Endothelial cell (in vitro differentiated cells): ENCODE results near the gene IQCE. TPM values are rescaled to one million over a fixed set of nuclear protein-coding genes. Genes with fewer than 3 reads are reported as not detected.
"Not testable (repeated sequence)": the region's sequence is repeated elsewhere in the genome, so short reads cannot be mapped to it uniquely, and the experiment has no call there.

Experiments used
- DNase-seq: peaks from one replicate; pipeline ENCODE4 v3.0.0; 2021; ENCODE audit warnings: low spot score
- H3K27ac Mint-ChIP-seq: one replicate; pipeline ENCODE4 v1.8.0; 2021; ENCODE audit warnings: mixed read lengths, inconsistent platforms; ENCODE audit not compliant: unreplicated experiment
- H3K27me3 Mint-ChIP-seq: one replicate; pipeline ENCODE4 v1.8.0; 2021; ENCODE audit warnings: mild to moderate bottlenecking, moderate library complexity, mixed read lengths, inconsistent platforms; ENCODE audit not compliant: unreplicated experiment
- H3K36me3 Mint-ChIP-seq: one replicate; pipeline ENCODE4 v1.8.0; 2021; ENCODE audit warnings: mild to moderate bottlenecking, low read depth, mixed read lengths, inconsistent platforms; ENCODE audit not compliant: unreplicated experiment
- H3K4me1 Mint-ChIP-seq: one replicate; pipeline ENCODE4 v1.8.0; 2021; ENCODE audit warnings: mild to moderate bottlenecking, mixed read lengths, inconsistent platforms; ENCODE audit not compliant: unreplicated experiment
- H3K4me3 Mint-ChIP-seq: one replicate; pipeline ENCODE4 v1.8.0; 2021; ENCODE audit warnings: mild to moderate bottlenecking, mixed read lengths, inconsistent platforms; ENCODE audit not compliant: unreplicated experiment
- H3K9me3 Mint-ChIP-seq: one replicate; pipeline ENCODE4 v1.8.0; 2021; ENCODE audit warnings: mixed read lengths, inconsistent platforms; ENCODE audit not compliant: unreplicated experiment
- CTCF ChIP-seq: fragments of 200-600 bp; sonication (generic); IDR thresholded peaks from one replicate; pipeline ENCODE4 v1.5.0; 2021; ENCODE audit warnings: antibody characterized with exemption; ENCODE audit not compliant: unreplicated experiment
- total RNA-seq: library from RNA; stranded (reverse); fragmentation: NEBNext Ultra II Directional; extraction: Animal tissue kit (Norgen Biotek cat#: 25700); gene quantifications from one replicate; pipeline ENCODE4 v1.2.1, GENCODE V29; 2021; ENCODE audit not compliant: unreplicated experiment

The IQCE gene
- total RNA-seq, 1 donor from 2014 or later, result 9.6 TPM

GRCh38 chr7:2528481-2529095 is 30.2 kb upstream of the IQCE start:
- TF ChIP-seq CTCF, result no peak
- no peak for DNase-seq
- no peak overlapping the region for H3K27ac Mint-ChIP-seq
- H3K9me3 Mint-ChIP-seq, result no peaks in the 10 kb centered on the region
- peak overlapping the region; percentile 76 for H3K4me3 Mint-ChIP-seq
- peaks cover 10% of the 10 kb centered on the region for H3K4me1 Mint-ChIP-seq
- peaks cover 5% of the 10 kb centered on the region for H3K36me3 Mint-ChIP-seq
- H3K27me3 Mint-ChIP-seq, result peaks cover 8% of the 10 kb centered on the region

GRCh38 chr7:2529161-2530070 is 29.4 kb upstream of the IQCE start:
- H3K27me3 Mint-ChIP-seq, result peaks cover 8% of the 10 kb centered on the region
- no peak for TF ChIP-seq CTCF
- H3K9me3 Mint-ChIP-seq, result no peaks in the 10 kb centered on the region
- DNase-seq, result no peak
- H3K4me1 Mint-ChIP-seq, result peaks cover 10% of the 10 kb centered on the region
- peaks cover 5% of the 10 kb centered on the region for H3K36me3 Mint-ChIP-seq
- H3K4me3 Mint-ChIP-seq, result no peak overlapping the region
- no peak overlapping the region for H3K27ac Mint-ChIP-seq

GRCh38 chr7:2530071-2530987 is 28.4 kb upstream of the IQCE start:
- no peak overlapping the region for H3K4me3 Mint-ChIP-seq

GRCh38 chr7:2530994-2531795 is 27.6 kb upstream of the IQCE start:
- peaks cover 10% of the 10 kb centered on the region for H3K4me1 Mint-ChIP-seq
- not testable (repeated sequence) for H3K27me3 Mint-ChIP-seq, H3K36me3 Mint-ChIP-seq, H3K4me3 Mint-ChIP-seq, H3K9me3 Mint-ChIP-seq, H3K27ac Mint-ChIP-seq
- DNase-seq, result peak; percentile 10

More at GRCh38 chr7:2530071-2530987, 28.4 kb upstream of the IQCE start:
- Mint-ChIP-seq H3K9me3 (no peaks in the 10 kb centered on the region), H3K4me1 (peaks cover 10% of the 10 kb centered on the region), H3K27ac (no peak overlapping the region), H3K36me3 (peaks cover 5% of the 10 kb centered on the region), H3K27me3 (peaks cover 9% of the 10 kb centered on the region)
- DNase-seq, result peak; percentile 4
- TF ChIP-seq CTCF, result no peak

- not testable (repeated sequence) for H3K36me3 Mint-ChIP-seq, H3K4me3 Mint-ChIP-seq, H3K27me3 Mint-ChIP-seq, H3K9me3 Mint-ChIP-seq
- peak overlapping the region; percentile 36 for H3K27ac Mint-ChIP-seq
- peak; percentile 3 for DNase-seq
- peaks cover 10% of the 10 kb centered on the region for H3K4me1 Mint-ChIP-seq
Measured at GRCh38 chr7:2531796-2532110, 27.0 kb upstream of the IQCE start.

GRCh38 chr7:2532199-2532772 is 26.5 kb upstream of the IQCE start:
- peaks cover 10% of the 10 kb centered on the region for H3K4me1 Mint-ChIP-seq
- peak overlapping the region; percentile 36 for H3K27ac Mint-ChIP-seq
- not testable (repeated sequence) for H3K9me3 Mint-ChIP-seq, H3K36me3 Mint-ChIP-seq, H3K27me3 Mint-ChIP-seq, DNase-seq, H3K4me3 Mint-ChIP-seq

GRCh38 chr7:2532816-2533215 is 26.0 kb upstream of the IQCE start:
- peaks cover 13% of the 10 kb centered on the region for H3K27me3 Mint-ChIP-seq
- H3K9me3 Mint-ChIP-seq, H3K36me3 Mint-ChIP-seq, H3K27ac Mint-ChIP-seq, DNase-seq, H3K4me3 Mint-ChIP-seq: not testable (repeated sequence)
- H3K4me1 Mint-ChIP-seq, result peaks cover 10% of the 10 kb centered on the region

GRCh38 chr7:2533566-2533965 is 25.2 kb upstream of the IQCE start:
- DNase-seq, H3K4me1 Mint-ChIP-seq, H3K4me3 Mint-ChIP-seq, H3K27ac Mint-ChIP-seq, H3K9me3 Mint-ChIP-seq, H3K36me3 Mint-ChIP-seq: not testable (repeated sequence)
- H3K27me3 Mint-ChIP-seq, result peaks cover 12% of the 10 kb centered on the region
